Activated CD8-positive, alpha-beta T cell treated with anti-CD3 and anti-CD28 coated beads for 36 hours (primary cell): ENCODE data around the gene ABHD8. TPM values are rescaled to one million over a fixed set of nuclear protein-coding genes. Genes with fewer than 3 reads are reported as not detected.

Source experiments
- ATAC-seq: fragments of 200-7000 bp; cut with Tn5 transposase; one replicate; pipeline ENCODE4 v1.10.0; 2021; ENCODE audit warnings: mild to moderate bottlenecking, moderate library complexity
- CTCF ChIA-PET: fragments of 350-600 bp; sonication (Branson Sonifier 250); formaldehyde crosslinking; loops from one replicate; lab custom pipeline; 2021; ENCODE audit warnings: antibody characterized with exemption; lab: Charles Lee
- POLR2A ChIA-PET: fragments of 350-600 bp; sonication (Branson Sonifier 250); formaldehyde crosslinking; loops from one replicate; lab custom pipeline; 2021; ENCODE audit warnings: antibody characterized with exemption; lab: Charles Lee
- DNase-seq: peaks from one replicate; pipeline ENCODE4 v3.0.0-alpha.2; 2020
- H3K27ac Mint-ChIP-seq: one replicate; pipeline ENCODE4 v1.8.0; 2021; ENCODE audit warnings: mild to moderate bottlenecking, mixed read lengths
- H3K27me3 Mint-ChIP-seq: one replicate; pipeline ENCODE4 v1.8.0; 2021; ENCODE audit warnings: mixed read lengths
- H3K36me3 Mint-ChIP-seq: one replicate; pipeline ENCODE4 v1.8.0; 2021; ENCODE audit warnings: low read depth, mixed read lengths
- H3K4me1 Mint-ChIP-seq: one replicate; pipeline ENCODE4 v1.8.0; 2021; ENCODE audit warnings: low read depth, mixed read lengths
- H3K4me3 Mint-ChIP-seq: one replicate; pipeline ENCODE4 v1.8.0; 2021; ENCODE audit warnings: mild to moderate bottlenecking, moderate library complexity, mixed read lengths
- H3K9me3 Mint-ChIP-seq: one replicate; pipeline ENCODE4 v1.8.0; 2021; ENCODE audit warnings: mixed read lengths
- CTCF ChIP-seq: fragments of 200-600 bp; IDR thresholded peaks from one replicate; pipeline ENCODE4 v1.8.0; 2022; ENCODE audit warnings: antibody characterized with exemption, mild to moderate bottlenecking
- intact Hi-C: fragments of 100-400 bp; cut with micrococcal nuclease; formaldehyde crosslinking; loops from one replicate; pipeline ENCODE4 v1.10.0; 2022
- total RNA-seq, 2 experiments: library from RNA; stranded (reverse); gene quantifications; one replicate each; pipeline ENCODE4 v1.2.3, GENCODE V29; 2021

Gene ABHD8
- total RNA-seq, 2 experiments from 2014 or later = 5.0 to 6.0 TPM

GRCh38 chr19:17305216-17305516 lies 1.9 kb upstream of the ABHD8 start:
- Mint-ChIP-seq H3K27ac (peak overlapping the region; percentile 92), H3K4me1 (peaks cover 31% of the 10 kb centered on the region), H3K27me3 (no peaks in the 10 kb centered on the region), H3K9me3 (no peaks in the 10 kb centered on the region), H3K36me3 (peaks cover 2% of the 10 kb centered on the region), H3K4me3 (peak overlapping the region; percentile 87)
- no peak for TF ChIP-seq CTCF
- ATAC-seq = no peak
- POLR2A ChIA-PET = interaction anchor here (0.6 to 5.3 kb wide), 6 partner anchors 12 to 33 kb away, joined by 3 to 28 read pairs (median 3); no protein-coding TSS in a partner anchor
- intact Hi-C loops = no loop called here
- DNase-seq = no peak
- CTCF ChIA-PET = interaction anchor here (0.6 to 3.1 kb wide), 15 partner anchors 8 to 237 kb away, joined by 3 to 27 read pairs (median 3); partner anchors contain the start of genes ANKLE1 and OCEL1

GRCh38 chr19:17304386-17305215 lies 1.4 kb upstream of the ABHD8 start:
- no peak for ATAC-seq
- Mint-ChIP-seq H3K4me1 (peaks cover 30% of the 10 kb centered on the region), H3K4me3 (peak overlapping the region; percentile 87)

GRCh38 chr19:17303940-17304267 lies 679 bp upstream of the ABHD8 start:
- DNase-seq = no peak
- POLR2A ChIA-PET = interaction anchor here (0.9 to 5.3 kb wide), 2 partner anchors 10 to 101 kb away, joined by 6 to 28 read pairs; partner anchors contain the start of gene BST2
- peak overlapping the region; percentile 52 for H3K27ac Mint-ChIP-seq
- ATAC-seq = no peak
- no peak for TF ChIP-seq CTCF
- H3K27me3 Mint-ChIP-seq = no peaks in the 10 kb centered on the region
- intact Hi-C loops = no loop called here
- H3K4me1 Mint-ChIP-seq = peaks cover 27% of the 10 kb centered on the region
- no peaks in the 10 kb centered on the region for H3K9me3 Mint-ChIP-seq
- peak overlapping the region; percentile 64 for H3K4me3 Mint-ChIP-seq
- peaks cover 3% of the 10 kb centered on the region for H3K36me3 Mint-ChIP-seq
- CTCF ChIA-PET = interaction anchor here (1.1 to 3.1 kb wide), 4 partner anchors 11 to 88 kb away, joined by 4 to 27 read pairs (median 10); partner anchors contain the start of gene ANKLE1

More at GRCh38 chr19:17304386-17305215, 1.4 kb upstream of the ABHD8 start:
- intact Hi-C loops = no loop called here
- Mint-ChIP-seq H3K27me3 (no peaks in the 10 kb centered on the region), H3K36me3 (peaks cover 2% of the 10 kb centered on the region), H3K9me3 (no peaks in the 10 kb centered on the region), H3K27ac (peak overlapping the region; percentile 92)
- CTCF ChIA-PET = interaction anchor here (0.6 to 3.1 kb wide), 15 partner anchors 7 to 236 kb away, joined by 3 to 27 read pairs (median 3); partner anchors contain the start of genes ANKLE1 and OCEL1
- DNase-seq = no peak
- POLR2A ChIA-PET = interaction anchor here (0.6 to 5.3 kb wide), 7 partner anchors 11 to 101 kb away, joined by 3 to 28 read pairs (median 3); partner anchors contain the start of gene BST2
- TF ChIP-seq CTCF = no peak

- no peak for DNase-seq
- ATAC-seq = no peak
- ChIA-PET POLR2A (interaction anchor here (0.6 to 5.3 kb wide), 2 partner anchors 9 to 28 kb away, joined by 3 to 28 read pairs; no protein-coding TSS in a partner anchor), CTCF (interaction anchor here (1.1 to 3.1 kb wide), 3 partner anchors 10 to 87 kb away, joined by 4 to 27 read pairs (median 4); no protein-coding TSS in a partner anchor)
- peaks cover 10% of the 10 kb centered on the region for H3K36me3 Mint-ChIP-seq
- no peaks in the 10 kb centered on the region for H3K27me3 Mint-ChIP-seq
- intact Hi-C loops = no loop called here
- H3K9me3 Mint-ChIP-seq = peaks cover 4% of the 10 kb centered on the region
- H3K4me3 Mint-ChIP-seq = peak overlapping the region; percentile 64
- peaks cover 22% of the 10 kb centered on the region for H3K4me1 Mint-ChIP-seq
- no peak overlapping the region for H3K27ac Mint-ChIP-seq
- no peak for TF ChIP-seq CTCF
Measured at GRCh38 chr19:17302391-17303166, 646 bp downstream of the ABHD8 start.
